Lung (tissue), 16 donors: ENCODE data around the gene ANAPC15. TPM values are rescaled to one million over a fixed set of nuclear protein-coding genes. Genes with fewer than 3 reads are reported as not detected.

Experiments used
- ATAC-seq: fragments of 200-7000 bp; cut with Tn5 transposase; one replicate; pipeline ENCODE4 v1.9.1; 2020; ENCODE audit warnings: moderate number of reproducible peaks; ENCODE audit not compliant: insufficient read depth, low FRiP score
- DNase-seq, 3 donors: peaks; one replicate each; pipeline ENCODE4 v3.0.0-alpha.2; 2013 to 2017
- H3K27ac ChIP-seq, 2 donors: one replicate each; pipeline ENCODE4 v1.5.1; 2013; ENCODE audit warnings: mild to moderate bottlenecking in 2 of 2, moderate library complexity in 2 of 2, control low read depth in 1 of 2, inconsistent platforms in 1 of 2, low read depth in 1 of 2, low read length in 1 of 2
- H3K27me3 ChIP-seq, 3 donors: one replicate each; pipeline ENCODE4 v1.5.1; 2013; ENCODE audit warnings: low read length in 2 of 3; ENCODE audit not compliant: control insufficient read depth in 3 of 3, insufficient read depth in 3 of 3
- H3K36me3 ChIP-seq, 4 donors: one replicate each; pipeline ENCODE4 v1.5.1; 2013; ENCODE audit warnings: low read length in 4 of 4, mild to moderate bottlenecking in 1 of 4, moderate library complexity in 1 of 4; ENCODE audit not compliant: control insufficient read depth in 4 of 4, insufficient read depth in 4 of 4
- H3K4me1 ChIP-seq, 5 donors: one replicate each; pipeline ENCODE4 v1.5.1; 2013; ENCODE audit warnings: low read length in 5 of 5, mild to moderate bottlenecking in 2 of 5, moderate library complexity in 1 of 5; ENCODE audit not compliant: control insufficient read depth in 5 of 5, insufficient read depth in 5 of 5
- H3K4me3 ChIP-seq: one replicate; pipeline ENCODE4 v1.5.1; 2013; ENCODE audit warnings: mild to moderate bottlenecking, control low read depth, moderate library complexity
- H3K9ac ChIP-seq, 2 donors: one replicate each; pipeline ENCODE4 v1.5.1; 2013; ENCODE audit warnings: low read length in 2 of 2, control low read depth in 1 of 2; ENCODE audit not compliant: insufficient read depth in 1 of 2
- H3K9me3 ChIP-seq, 4 donors: one replicate each; pipeline ENCODE4 v1.5.1; 2013; ENCODE audit warnings: low read length in 3 of 4, mild to moderate bottlenecking in 1 of 4, moderate library complexity in 1 of 4; ENCODE audit not compliant: control insufficient read depth in 4 of 4, insufficient read depth in 3 of 4
- WGBS, 2 donors: extraction: QIAGEN DNeasy Blood & Tissue Kit; methylation state at CpG; one replicate each; pipeline ENCODE4 v1.1.7; 2013; 5-methylcytosine and 5-hydroxymethylcytosine counted together
- long read RNA-seq, 5 donors: transcript quantifications; one replicate each; lab custom pipeline, GENCODE V29; 2026
- polyA plus RNA-seq, 2 donors: library from polyadenylated mRNA; stranded (reverse); fragments of 200-250 nt; gene quantifications; one replicate each; pipeline ENCODE4 v1.2.1, GENCODE V29; 2013
- total RNA-seq, 2 donors: library from RNA; depleted of rRNA in 1 of 2; stranded (reverse); fragments of >200 nt in 1 of 2; gene quantifications; one replicate each; pipeline ENCODE4 v1.2.1, GENCODE V29; 2014 to 2021
- TF ChIP-seq, protein P1 (sequence below): IDR thresholded peaks from 2 replicates; pipeline ENCODE4 v1.5.1; 2012; ENCODE audit warnings: mild to moderate bottlenecking; ENCODE audit errors: control extremely low read depth, extremely low read depth
- donor health status: control.
- donor health status: control.
- donor health status: Bipolar disorder and iron deficiency.
- donor health status: healthy.
- donor health status: DM: yes; HTN: yes; CAD: no.

Gene ANAPC15
- 10 to 100 TPM; 11.3 to 45.4 TPM for total RNA-seq
- 10 to 100 TPM; 50.4 to 72.0 TPM for polyA plus RNA-seq
- long read RNA-seq, donor 1, transcript ANAPC15-201 (6 exons, 886 nt) = major isoform, 11 of 20 reads
- long read RNA-seq, donor 1, partial matches to known transcripts = 0 of 20 reads
- long read RNA-seq, donor 1, other reads (novel, unspliced or antisense) = 0 of 20 reads
- long read RNA-seq, donor 2, partial matches to known transcripts = 0 of 6 reads
- long read RNA-seq, donor 2, other reads (novel, unspliced or antisense) = 0 of 6 reads
- long read RNA-seq, donor 3, transcript ANAPC15-201 (6 exons, 886 nt) = major isoform, 5 of 10 reads
- long read RNA-seq, donor 3, partial matches to known transcripts = 0 of 10 reads
- long read RNA-seq, donor 3, other reads (novel, unspliced or antisense) = 0 of 10 reads
- long read RNA-seq, donor 4, partial matches to known transcripts = 0 of 7 reads
- long read RNA-seq, donor 4, other reads (novel, unspliced or antisense) = 0 of 7 reads
- long read RNA-seq, donor 5, transcript ANAPC15-208 (6 exons, 867 nt) = minor isoform, 5 of 17 reads
- long read RNA-seq, donor 5, transcript ANAPC15-201 (6 exons, 886 nt) = major isoform, 8 of 17 reads
- long read RNA-seq, donor 5, partial matches to known transcripts = 0 of 17 reads
- long read RNA-seq, donor 5, other reads (novel, unspliced or antisense) = 0 of 17 reads

DNA sequence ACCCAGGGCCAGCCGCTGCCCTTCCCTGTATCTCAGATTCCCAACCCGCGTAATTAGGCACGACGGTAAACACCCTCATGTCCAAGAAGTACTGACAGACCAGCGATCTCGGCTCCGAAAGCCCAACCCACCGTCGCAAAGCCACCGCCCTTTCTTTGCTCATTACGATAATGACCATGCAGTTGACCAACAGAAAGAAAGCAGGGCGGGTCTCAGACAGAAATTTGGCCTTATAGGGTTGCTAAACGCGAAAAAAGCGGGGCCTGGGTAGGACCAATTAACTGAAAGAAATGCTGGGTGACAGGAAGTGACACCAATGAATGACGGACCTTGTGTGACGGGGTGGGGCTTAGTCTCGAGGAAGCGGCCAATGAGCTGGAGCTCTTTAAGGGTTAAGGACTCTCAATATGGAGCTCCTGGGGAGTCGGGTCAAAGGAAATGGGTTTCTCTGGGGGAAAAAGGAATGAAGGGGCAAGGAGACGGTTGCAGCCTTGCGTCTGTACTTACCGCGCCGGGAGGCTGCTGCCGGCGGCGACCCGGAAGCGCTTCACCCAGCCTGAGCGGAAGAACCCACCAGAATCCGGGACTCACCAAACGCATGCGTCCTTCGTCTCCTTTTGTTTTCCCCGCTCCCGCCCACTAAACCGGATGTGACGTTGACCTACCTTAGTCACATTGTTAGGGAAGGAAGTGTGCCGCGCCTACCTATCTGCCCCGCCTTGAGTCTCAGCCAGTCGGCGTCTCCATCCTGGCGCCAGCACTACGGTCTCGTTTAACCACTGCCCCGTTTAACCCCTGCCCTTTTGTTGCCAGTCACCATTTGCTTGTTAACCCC is at the start of gene ANAPC15:
Gene ANAPC15 (minus strand): TSS at position 553 of the 835 bp plus-strand sequence. CDS start 1,419 bp downstream, outside the sequence.
- Histone ChIP-seq H3K36me3 (peaks cover 0 to 7% (median 0%) of the 10 kb centered on the region in 4 donors), H3K27me3 (peaks cover 0 to 11% (median 0%) of the 10 kb centered on the region in 3 donors), H3K4me1 (peaks cover 0 to 13% (median 0%) of the 10 kb centered on the region in 5 donors), H3K9me3 (no peaks in the 10 kb centered on the region), H3K27ac (peak within 1 kb of the TSS; percentile 97), H3K9ac (peak within 1 kb of the TSS; percentile 71 to 99), H3K4me3 (peak within 1 kb of the TSS; percentile 51)
- TF ChIP-seq, protein P1, sequence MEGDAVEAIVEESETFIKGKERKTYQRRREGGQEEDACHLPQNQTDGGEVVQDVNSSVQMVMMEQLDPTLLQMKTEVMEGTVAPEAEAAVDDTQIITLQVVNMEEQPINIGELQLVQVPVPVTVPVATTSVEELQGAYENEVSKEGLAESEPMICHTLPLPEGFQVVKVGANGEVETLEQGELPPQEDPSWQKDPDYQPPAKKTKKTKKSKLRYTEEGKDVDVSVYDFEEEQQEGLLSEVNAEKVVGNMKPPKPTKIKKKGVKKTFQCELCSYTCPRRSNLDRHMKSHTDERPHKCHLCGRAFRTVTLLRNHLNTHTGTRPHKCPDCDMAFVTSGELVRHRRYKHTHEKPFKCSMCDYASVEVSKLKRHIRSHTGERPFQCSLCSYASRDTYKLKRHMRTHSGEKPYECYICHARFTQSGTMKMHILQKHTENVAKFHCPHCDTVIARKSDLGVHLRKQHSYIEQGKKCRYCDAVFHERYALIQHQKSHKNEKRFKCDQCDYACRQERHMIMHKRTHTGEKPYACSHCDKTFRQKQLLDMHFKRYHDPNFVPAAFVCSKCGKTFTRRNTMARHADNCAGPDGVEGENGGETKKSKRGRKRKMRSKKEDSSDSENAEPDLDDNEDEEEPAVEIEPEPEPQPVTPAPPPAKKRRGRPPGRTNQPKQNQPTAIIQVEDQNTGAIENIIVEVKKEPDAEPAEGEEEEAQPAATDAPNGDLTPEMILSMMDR = no peak
- ATAC-seq (peak; percentile 93), DNase-seq (peak; percentile 99 to 100 (median 100))
- WGBS, 2 donors = 0% methylated on average over 49 of the region's 49 CpGs

DNA sequence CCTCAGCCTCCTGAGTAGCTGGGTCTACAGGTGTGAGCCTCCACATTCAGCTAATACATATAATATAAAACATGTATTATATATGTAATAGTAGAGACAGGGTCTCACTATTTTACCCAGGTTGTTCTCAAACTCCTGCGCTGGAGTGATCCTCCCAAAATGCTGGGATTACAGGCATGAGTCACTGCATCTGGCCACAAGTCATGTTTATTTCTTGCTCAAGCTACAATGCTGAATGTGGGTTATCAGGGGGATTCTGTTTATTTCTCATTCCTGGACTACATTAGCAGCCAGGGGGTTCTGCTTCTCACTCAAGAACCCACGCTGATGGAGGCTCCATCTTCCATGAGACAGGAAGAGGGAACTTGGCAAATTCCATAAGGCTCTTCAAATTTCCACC is 47.8 kb upstream of the ANAPC15 start:
- DNase-seq (no peak), ATAC-seq (no peak)
- Histone ChIP-seq H3K4me1 (peaks cover 0 to 3% (median 0%) of the 10 kb centered on the region in 5 donors), H3K36me3 (no peaks in the 10 kb centered on the region), H3K9me3 (no peaks in the 10 kb centered on the region), H3K27ac (no peak overlapping the region), H3K4me3 (no peak overlapping the region), H3K9ac (no peak overlapping the region), H3K27me3 (no peaks in the 10 kb centered on the region)
- TF ChIP-seq, protein P1 = no peak
- WGBS, 2 donors = 88% methylated on average over 2 of the region's 2 CpGs

DNA sequence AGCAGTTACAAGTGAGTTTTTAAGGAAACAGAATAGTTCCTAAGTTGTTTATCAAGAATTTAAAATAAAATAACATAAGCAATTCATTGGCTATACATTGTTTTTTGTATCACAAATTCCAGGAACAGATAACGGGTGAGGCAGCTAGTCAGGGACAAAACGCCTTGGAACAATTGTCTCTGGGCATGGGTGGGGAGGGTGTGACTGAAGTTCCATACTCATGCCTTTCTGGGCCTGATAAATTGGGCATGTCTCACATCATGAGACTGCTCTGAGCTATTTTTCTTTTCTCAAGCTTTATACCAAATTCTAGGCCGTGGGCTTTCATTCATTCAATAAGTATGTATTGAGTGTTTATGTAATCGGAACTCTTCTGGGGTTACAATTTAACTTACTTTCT is 44.6 kb upstream of the ANAPC15 start:
- no peaks in the 10 kb centered on the region for H3K36me3 ChIP-seq
- no peak overlapping the region for H3K27ac ChIP-seq
- TF ChIP-seq, protein P1 = no peak
- no peak for ATAC-seq
- H3K4me3 ChIP-seq = no peak overlapping the region
- 67 to 88% methylated on average over 4 of the region's 4 CpGs for WGBS, 2 donors
- no peak overlapping the region for H3K9ac ChIP-seq
- H3K27me3 ChIP-seq = no peaks in the 10 kb centered on the region
- no peaks in the 10 kb centered on the region for H3K9me3 ChIP-seq
- DNase-seq = no peak
- no peaks in the 10 kb centered on the region for H3K4me1 ChIP-seq
